ENCODE data around the gene CPNE6. TPM values are rescaled to one million over a fixed set of nuclear protein-coding genes. Genes with fewer than 3 reads are reported as not detected.
A peak's percentile ranks its signal among the peaks of the same experiment; 100 is the strongest.
"Not testable (repeated sequence)": the region's sequence is repeated elsewhere in the genome, so short reads cannot be mapped to it uniquely, and the experiment has no call there.

Gene CPNE6
- total RNA-seq, 1 experiment from 2014 or later: not detected

DNA sequence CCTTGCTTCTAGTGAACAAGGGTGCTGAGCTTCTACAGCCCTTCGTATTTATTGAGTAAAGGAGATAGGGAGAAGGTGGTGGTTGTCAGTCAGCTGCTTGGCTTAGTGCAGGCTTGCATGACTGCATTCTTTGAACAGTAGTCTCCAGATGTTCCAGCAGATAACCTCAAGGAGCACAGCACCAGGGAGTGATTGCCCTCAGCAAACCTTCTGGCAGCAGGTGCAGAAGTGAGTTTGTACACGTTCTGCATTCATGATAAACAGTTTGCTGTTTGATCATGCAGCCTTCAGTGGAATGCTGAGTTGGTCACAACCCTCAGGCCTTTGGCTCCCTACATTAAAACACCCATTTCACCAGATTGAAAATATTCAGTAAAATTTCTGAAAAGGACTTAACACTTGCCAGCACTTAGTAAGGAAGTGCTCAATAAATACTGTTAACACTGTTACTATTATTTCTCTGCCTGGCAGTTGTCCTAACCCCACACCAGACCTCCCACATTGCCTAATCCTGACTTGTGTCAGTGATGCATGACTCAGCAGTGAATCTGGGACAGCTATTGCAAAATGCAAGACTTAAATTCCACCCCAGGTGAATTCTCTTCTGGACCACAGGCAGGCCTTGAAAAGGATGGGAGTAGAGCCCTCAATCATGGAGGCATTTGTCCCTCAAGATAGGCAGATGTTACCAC is 38.5 kb upstream of the CPNE6 start:
- no peaks in the 10 kb centered on the region; a peak in 1 of 7 replicates for H3K36me3 Mint-ChIP-seq (ENCODE audit: insufficient read depth in 1 of 3, low read depth in 3 of 3)
- H4K20me1 ChIP-seq (ENCODE audit: control insufficient read depth, insufficient read depth, insufficient read length): no peaks in the 10 kb centered on the region
- H2BK5ac ChIP-seq (ENCODE audit: insufficient read length, low read length): no peak overlapping the region
- no peak overlapping the region for H2BK12ac ChIP-seq (ENCODE audit: insufficient read length, low read depth, low read length)
- DNase-seq: no peak
- no peak overlapping the region for H4K5ac ChIP-seq (ENCODE audit: insufficient read length, low read depth, low read length)
- no peak overlapping the region for H3K18ac ChIP-seq (ENCODE audit: insufficient read length, low read depth, low read length)
- no peak overlapping the region for H3K14ac ChIP-seq (ENCODE audit: insufficient read depth, low read length)
- H4K8ac ChIP-seq (replicated peaks; ENCODE audit: insufficient read length, low read depth, low read length): no peak overlapping the region
- no peaks in the 10 kb centered on the region for H3K79me1 ChIP-seq (ENCODE audit: insufficient read depth, low read depth, low read length, poor library complexity, severe bottlenecking)
- H3K23me2 ChIP-seq (ENCODE audit: insufficient read length, low read depth, low read length, poor library complexity, severe bottlenecking): peaks cover 5% of the 10 kb centered on the region
- no peak overlapping the region for H2AFZ ChIP-seq (ENCODE audit: low read length)
- no peak overlapping the region for H3K9ac ChIP-seq (ENCODE audit: extremely low read depth, insufficient read length, low read length)
- H3K4me1 ChIP-seq (ENCODE audit: insufficient read depth, low read length): no peaks in the 10 kb centered on the region
- H3K79me2 ChIP-seq (ENCODE audit: insufficient read depth, low read length): no peaks in the 10 kb centered on the region
- H3K27me3 ChIP-seq (ENCODE audit: insufficient read depth, low read length): no peaks in the 10 kb centered on the region
- no peak overlapping the region for H2BK15ac ChIP-seq (ENCODE audit: low read depth, low read length)
- H4K91ac ChIP-seq (ENCODE audit: insufficient read length, low read depth, low read length): no peak overlapping the region
- H3K4ac ChIP-seq (ENCODE audit: low read depth, low read length): no peak overlapping the region
- TF ChIP-seq, protein P1, sequence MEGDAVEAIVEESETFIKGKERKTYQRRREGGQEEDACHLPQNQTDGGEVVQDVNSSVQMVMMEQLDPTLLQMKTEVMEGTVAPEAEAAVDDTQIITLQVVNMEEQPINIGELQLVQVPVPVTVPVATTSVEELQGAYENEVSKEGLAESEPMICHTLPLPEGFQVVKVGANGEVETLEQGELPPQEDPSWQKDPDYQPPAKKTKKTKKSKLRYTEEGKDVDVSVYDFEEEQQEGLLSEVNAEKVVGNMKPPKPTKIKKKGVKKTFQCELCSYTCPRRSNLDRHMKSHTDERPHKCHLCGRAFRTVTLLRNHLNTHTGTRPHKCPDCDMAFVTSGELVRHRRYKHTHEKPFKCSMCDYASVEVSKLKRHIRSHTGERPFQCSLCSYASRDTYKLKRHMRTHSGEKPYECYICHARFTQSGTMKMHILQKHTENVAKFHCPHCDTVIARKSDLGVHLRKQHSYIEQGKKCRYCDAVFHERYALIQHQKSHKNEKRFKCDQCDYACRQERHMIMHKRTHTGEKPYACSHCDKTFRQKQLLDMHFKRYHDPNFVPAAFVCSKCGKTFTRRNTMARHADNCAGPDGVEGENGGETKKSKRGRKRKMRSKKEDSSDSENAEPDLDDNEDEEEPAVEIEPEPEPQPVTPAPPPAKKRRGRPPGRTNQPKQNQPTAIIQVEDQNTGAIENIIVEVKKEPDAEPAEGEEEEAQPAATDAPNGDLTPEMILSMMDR (conservative IDR thresholded peaks at IDR 0.05): no peak
- no peak overlapping the region for H3K23ac ChIP-seq (ENCODE audit: insufficient read length, low read depth, low read length)
- H2BK120ac ChIP-seq (ENCODE audit: low read depth, low read length, poor library complexity, severe bottlenecking): no peak overlapping the region
- no peaks in the 10 kb centered on the region for H3K9me3 ChIP-seq (ENCODE audit: control insufficient read depth, low read depth, low read length)
- H2BK20ac ChIP-seq (ENCODE audit: low read depth, low read length, poor library complexity, severe bottlenecking): no peak overlapping the region
- no peak overlapping the region for H2AK5ac ChIP-seq (ENCODE audit: insufficient read length, low read length)
- H3T11ph ChIP-seq (ENCODE audit: low read length): no peak overlapping the region
- no peak overlapping the region for H3K4me3 Mint-ChIP-seq
- no peak overlapping the region for H3K27ac ChIP-seq (ENCODE audit: insufficient read length, low read depth, low read length)
- peaks cover 22 to 26% of the 10 kb centered on the region in 2 experiments for H3K9me3 Mint-ChIP-seq
- H3K4me1 Mint-ChIP-seq: peaks cover 10 to 16% of the 10 kb centered on the region in 2 experiments
- no CpG with 5 or more reads among the region's 2 CpGs for WGBS (ENCODE audit: extremely low coverage, insufficient read length, low lambda C conversion rate)
- no peak overlapping the region for H3K27ac Mint-ChIP-seq
- H3K56ac ChIP-seq (ENCODE audit: insufficient read length, low read depth, low read length): no peak overlapping the region
- H3K4me2 ChIP-seq (ENCODE audit: insufficient read depth, insufficient read length, low read length): no peak overlapping the region
- peaks cover 20% of the 10 kb centered on the region for H3K27me3 Mint-ChIP-seq (ENCODE audit: low read depth)

DNA sequence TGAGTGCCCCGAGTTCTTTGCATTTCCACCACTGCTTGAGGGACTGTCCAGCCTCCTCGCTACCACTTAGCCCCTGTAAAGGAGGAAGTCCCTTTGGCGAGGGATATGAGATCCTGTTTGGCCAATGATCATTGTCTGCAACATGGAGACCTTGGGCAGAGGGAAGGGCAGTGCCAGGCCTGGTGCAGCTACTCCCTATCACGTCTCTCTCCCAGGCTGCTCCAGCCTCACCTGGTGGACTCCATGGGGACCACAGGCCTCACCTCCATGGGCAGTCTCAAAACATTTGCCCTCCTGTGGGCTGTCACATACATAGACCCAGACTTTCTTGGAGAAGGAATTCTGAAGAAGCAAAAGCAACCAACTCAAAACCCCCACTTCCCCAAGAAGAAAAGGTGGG is 35.6 kb upstream of the CPNE6 start:
- not testable (repeated sequence) for H3K56ac ChIP-seq (ENCODE audit: insufficient read length, low read depth, low read length); H3K9me3 ChIP-seq (ENCODE audit: control insufficient read depth, low read depth, low read length); H4K20me1 ChIP-seq (ENCODE audit: control insufficient read depth, insufficient read depth, insufficient read length); H2BK5ac ChIP-seq (ENCODE audit: insufficient read length, low read length); H3K27me3 ChIP-seq (ENCODE audit: insufficient read depth, low read length); H3K36me3 Mint-ChIP-seq (ENCODE audit: insufficient read depth in 1 of 3, low read depth in 3 of 3); H3K27ac ChIP-seq (ENCODE audit: insufficient read length, low read depth, low read length); H2BK12ac ChIP-seq (ENCODE audit: insufficient read length, low read depth, low read length); H3K27me3 Mint-ChIP-seq (ENCODE audit: low read depth); H4K5ac ChIP-seq (ENCODE audit: insufficient read length, low read depth, low read length); H2AK5ac ChIP-seq (ENCODE audit: insufficient read length, low read length); H2AFZ ChIP-seq (ENCODE audit: low read length); H3K4me1 ChIP-seq (ENCODE audit: insufficient read depth, low read length); H3K23me2 ChIP-seq (ENCODE audit: insufficient read length, low read depth, low read length, poor library complexity, severe bottlenecking); H3K9ac ChIP-seq (ENCODE audit: extremely low read depth, insufficient read length, low read length); H3K79me2 ChIP-seq (ENCODE audit: insufficient read depth, low read length); H3K4ac ChIP-seq (ENCODE audit: low read depth, low read length); H2BK20ac ChIP-seq (ENCODE audit: low read depth, low read length, poor library complexity, severe bottlenecking); H4K8ac ChIP-seq (replicated peaks; ENCODE audit: insufficient read length, low read depth, low read length); H3K79me1 ChIP-seq (ENCODE audit: insufficient read depth, low read depth, low read length, poor library complexity, severe bottlenecking); H2BK15ac ChIP-seq (ENCODE audit: low read depth, low read length); H3T11ph ChIP-seq (ENCODE audit: low read length); H3K18ac ChIP-seq (ENCODE audit: insufficient read length, low read depth, low read length); H4K91ac ChIP-seq (ENCODE audit: insufficient read length, low read depth, low read length); H3K14ac ChIP-seq (ENCODE audit: insufficient read depth, low read length); H3K23ac ChIP-seq (ENCODE audit: insufficient read length, low read depth, low read length); H2BK120ac ChIP-seq (ENCODE audit: low read depth, low read length, poor library complexity, severe bottlenecking)
- H3K9me3 Mint-ChIP-seq: peaks cover 19 to 24% of the 10 kb centered on the region in 2 experiments
- H3K27ac Mint-ChIP-seq: peak overlapping the region in 1 of 3 experiments; percentile 74; a peak in 1 of 7 replicates
- DNase-seq: peak; percentile 27
- no CpG with 5 or more reads among the region's 4 CpGs for WGBS (ENCODE audit: extremely low coverage, insufficient read length, low lambda C conversion rate)
- H3K4me3 Mint-ChIP-seq: peak overlapping the region; percentile 82 to 90
- H3K4me2 ChIP-seq (ENCODE audit: insufficient read depth, insufficient read length, low read length): peak overlapping the region; percentile 94
- H3K4me1 Mint-ChIP-seq: peaks cover 10 to 16% of the 10 kb centered on the region in 2 experiments

Measured in H9 (cell line).